ENCODE data around the gene ABI2. TPM values are rescaled to one million over a fixed set of nuclear protein-coding genes. Genes with fewer than 3 reads are reported as not detected.
A peak's percentile ranks its signal among the peaks of the same experiment; 100 is the strongest.
"Not testable (repeated sequence)": the region's sequence is repeated elsewhere in the genome, so short reads cannot be mapped to it uniquely, and the experiment has no call there.

The ABI2 gene
- total RNA-seq, 4 donors from 2014 or later, result 19.8 to 25.1 (median 22.8) TPM

DNA sequence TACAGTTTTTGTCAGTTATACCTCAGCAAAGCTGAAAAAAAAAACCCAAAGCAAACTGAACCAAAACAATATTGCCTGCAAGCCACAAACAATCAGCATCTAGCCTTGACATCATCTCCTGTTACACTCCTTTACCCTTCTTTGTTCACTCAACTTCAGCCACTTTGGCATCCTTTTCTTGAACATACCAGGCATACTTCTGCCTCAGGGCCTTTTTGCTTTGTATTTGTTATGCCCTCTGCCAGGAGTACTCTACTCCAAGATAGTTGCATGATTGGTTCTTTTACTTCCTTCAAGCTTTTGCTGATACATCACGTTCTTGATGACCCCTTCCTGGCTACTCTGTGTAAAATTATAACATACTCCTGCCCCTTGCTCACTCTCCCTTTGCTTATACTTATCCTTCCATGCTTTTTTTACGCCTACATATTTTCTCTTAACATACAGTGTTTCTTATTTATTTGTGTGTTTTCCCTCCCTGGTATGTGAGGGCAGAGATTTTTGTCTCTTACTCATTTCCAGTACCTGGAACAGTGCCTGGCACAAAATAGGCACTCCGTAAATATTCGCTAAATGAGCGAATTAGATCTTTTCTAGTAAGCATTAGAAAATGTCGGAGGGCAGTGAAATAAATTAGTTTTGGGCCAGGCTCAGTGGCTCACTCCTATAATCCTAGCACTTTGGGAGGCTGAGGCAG is 12.7 kb downstream of the ABI2 start:
- TF ChIP-seq, protein P1, sequence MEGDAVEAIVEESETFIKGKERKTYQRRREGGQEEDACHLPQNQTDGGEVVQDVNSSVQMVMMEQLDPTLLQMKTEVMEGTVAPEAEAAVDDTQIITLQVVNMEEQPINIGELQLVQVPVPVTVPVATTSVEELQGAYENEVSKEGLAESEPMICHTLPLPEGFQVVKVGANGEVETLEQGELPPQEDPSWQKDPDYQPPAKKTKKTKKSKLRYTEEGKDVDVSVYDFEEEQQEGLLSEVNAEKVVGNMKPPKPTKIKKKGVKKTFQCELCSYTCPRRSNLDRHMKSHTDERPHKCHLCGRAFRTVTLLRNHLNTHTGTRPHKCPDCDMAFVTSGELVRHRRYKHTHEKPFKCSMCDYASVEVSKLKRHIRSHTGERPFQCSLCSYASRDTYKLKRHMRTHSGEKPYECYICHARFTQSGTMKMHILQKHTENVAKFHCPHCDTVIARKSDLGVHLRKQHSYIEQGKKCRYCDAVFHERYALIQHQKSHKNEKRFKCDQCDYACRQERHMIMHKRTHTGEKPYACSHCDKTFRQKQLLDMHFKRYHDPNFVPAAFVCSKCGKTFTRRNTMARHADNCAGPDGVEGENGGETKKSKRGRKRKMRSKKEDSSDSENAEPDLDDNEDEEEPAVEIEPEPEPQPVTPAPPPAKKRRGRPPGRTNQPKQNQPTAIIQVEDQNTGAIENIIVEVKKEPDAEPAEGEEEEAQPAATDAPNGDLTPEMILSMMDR (IDR thresholded peaks at IDR 0.05), result no peak
- ATAC-seq (ENCODE audit: low FRiP score), result peak; percentile 38

DNA sequence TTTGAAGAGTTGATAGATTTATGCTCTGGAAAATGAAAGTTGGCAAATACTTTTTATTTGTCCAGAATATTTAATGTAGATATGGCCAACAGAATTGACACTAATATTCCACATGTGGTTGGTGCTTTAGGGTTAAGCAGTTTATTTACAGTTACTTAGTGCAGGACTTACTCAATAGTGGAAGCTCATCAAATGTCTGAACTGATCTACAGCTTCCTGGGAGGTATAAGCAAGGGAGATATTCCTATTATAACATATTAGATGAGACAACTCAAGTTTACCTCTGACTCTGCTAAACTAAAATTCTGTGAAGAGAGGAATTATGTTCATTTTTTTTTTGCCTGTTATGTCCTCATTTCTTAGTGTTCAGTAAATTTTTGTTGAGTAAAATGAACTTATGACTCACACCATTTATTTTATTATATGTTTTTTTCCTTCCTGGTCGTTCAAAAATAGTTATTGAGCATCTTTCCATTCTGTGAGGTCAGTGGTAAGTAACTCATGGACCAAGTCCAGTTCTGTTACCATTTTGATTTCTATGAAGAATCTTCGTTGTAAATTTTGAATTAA is 13.6 kb downstream of the ABI2 start:
- TF ChIP-seq, protein P1 (IDR thresholded peaks at IDR 0.05), result no peak
- DNase-seq (ENCODE audit: low spot score), result no peak
- no peak for ATAC-seq (ENCODE audit: low FRiP score)

More for the DNA sequence above, 12.7 kb downstream of the ABI2 start:
- DNase-seq (ENCODE audit: low spot score), result no peak

DNA sequence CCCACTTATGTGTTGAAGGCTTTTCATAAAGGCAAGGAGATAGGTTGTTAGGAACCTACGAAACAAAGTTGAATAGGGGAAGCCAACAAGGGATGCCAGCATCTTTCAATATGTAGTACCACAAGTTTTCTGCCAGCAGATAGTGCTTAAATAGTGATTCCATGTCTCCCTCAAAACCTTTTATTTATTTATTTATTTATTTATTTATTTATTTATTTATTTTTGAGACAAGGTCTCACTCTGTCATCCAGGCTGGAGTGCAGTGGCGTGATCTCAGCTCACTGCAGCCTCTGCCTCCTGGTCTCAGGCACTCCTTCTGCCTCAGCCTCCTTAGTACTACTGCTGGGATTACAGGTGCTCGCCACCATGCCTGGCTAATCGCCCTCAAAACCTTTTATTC is 14.2 kb downstream of the ABI2 start:
- not testable (repeated sequence) for ATAC-seq (ENCODE audit: low FRiP score); DNase-seq (ENCODE audit: low spot score)

DNA sequence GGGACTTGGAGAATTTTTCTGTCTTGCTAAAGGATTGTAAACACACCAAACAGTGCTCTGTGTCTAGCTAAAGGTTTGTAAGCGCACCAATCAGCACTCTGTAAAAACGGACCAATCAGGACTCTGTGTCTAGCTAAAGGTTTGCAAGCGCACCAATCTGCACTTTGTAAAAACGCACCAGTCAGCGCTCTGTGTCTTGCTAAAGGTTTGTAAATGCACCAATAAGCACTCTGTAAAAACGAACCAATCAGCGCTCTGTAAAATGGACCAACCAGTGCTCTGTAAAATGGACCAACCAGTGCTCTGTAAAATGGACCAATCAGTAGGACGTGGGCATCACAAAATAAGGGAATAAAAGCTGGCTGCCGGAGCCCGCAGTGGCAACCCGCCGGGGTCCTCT is 16.5 kb downstream of the ABI2 start:
- DNase-seq (ENCODE audit: low spot score), result no peak
- ATAC-seq (ENCODE audit: low FRiP score), result no peak
- TF ChIP-seq, protein P1 (IDR thresholded peaks at IDR 0.05), result no peak

DNA sequence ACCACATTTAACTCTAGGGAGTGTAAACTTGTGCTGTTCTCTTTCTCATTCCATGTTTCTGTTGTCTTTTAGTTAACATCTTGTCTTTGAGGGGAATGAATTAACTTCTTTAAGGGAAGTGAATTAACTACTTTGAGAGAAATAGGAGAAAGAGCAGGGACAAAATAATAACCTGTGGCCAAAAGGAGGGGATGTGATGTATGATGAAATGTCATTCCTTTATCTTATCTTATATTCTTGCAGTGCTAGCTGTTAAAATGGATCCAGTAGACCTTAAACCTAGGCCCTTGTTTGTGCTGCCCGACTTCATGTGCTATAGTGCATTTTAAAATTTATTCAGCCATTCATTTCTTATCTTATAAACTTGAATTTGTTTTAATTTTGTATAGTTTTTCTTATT is 18.4 kb downstream of the ABI2 start:
- DNase-seq (ENCODE audit: low spot score), result no peak
- ATAC-seq (ENCODE audit: low FRiP score), result no peak
- TF ChIP-seq, protein P1 (IDR thresholded peaks at IDR 0.05), result no peak

DNA sequence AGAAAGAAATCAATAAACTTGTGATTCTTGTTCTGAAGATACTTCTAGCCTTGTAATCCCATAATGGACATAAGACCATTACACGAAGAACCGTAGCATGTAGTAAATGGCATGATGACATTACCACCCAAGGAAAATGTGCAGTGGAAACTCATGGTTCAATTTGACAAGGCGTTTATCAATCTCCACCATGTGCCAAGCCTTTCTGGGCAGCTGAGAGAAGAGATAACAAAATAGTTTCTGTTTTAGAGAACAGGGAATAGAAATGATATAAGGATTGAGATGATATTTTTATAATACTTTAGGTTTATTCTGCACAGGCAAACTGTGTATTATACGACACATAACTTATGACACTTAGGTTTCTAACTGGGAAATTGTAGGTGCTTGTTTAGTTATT is 19.2 kb downstream of the ABI2 start:
- TF ChIP-seq, protein P1 (IDR thresholded peaks at IDR 0.05), result no peak
- no peak for ATAC-seq (ENCODE audit: low FRiP score)
- DNase-seq (ENCODE audit: low spot score), result no peak

DNA sequence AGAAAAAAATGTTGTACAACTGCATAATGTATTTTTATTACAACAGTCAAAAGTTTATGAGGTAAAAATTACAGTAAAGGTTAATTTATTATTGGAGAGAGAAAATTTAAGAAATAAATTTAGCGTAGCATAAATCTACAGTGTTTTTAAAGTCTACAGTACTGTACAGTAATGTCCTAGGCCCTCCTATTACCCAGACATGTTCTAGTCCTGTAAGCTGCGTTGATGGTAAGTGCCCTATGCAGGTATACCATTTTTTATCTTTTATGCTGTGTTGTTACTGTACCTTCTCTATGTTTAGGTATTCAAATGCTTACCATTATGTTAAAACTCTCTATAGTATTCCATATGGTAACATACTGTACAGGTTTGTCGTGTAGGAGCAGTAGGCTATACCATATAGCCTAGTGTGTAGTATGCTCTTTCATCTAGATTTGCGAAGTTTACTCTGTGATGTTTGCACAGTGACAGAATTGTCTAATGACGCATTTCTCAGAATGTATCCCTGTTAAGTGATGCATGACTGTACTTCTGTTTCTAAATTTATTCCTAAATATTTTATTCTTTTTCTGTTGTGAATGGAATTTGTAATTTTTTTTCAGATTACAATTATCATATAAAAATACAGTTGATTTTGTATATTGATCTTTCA is 24.5 kb downstream of the ABI2 start:
- DNase-seq (ENCODE audit: low spot score) (no peak), ATAC-seq (ENCODE audit: low FRiP score) (no peak)
- TF ChIP-seq, protein P1 (IDR thresholded peaks at IDR 0.05), result no peak
